Stimulated activated CD4-positive, alpha-beta T cell treated with anti-CD3 and anti-CD28 coated beads, TNF-alpha, amount 100 ng/mL, for 4 hours (primary cell): ENCODE data around the gene KLHL15.
"Not testable (repeated sequence)": the region's sequence is repeated elsewhere in the genome, so short reads cannot be mapped to it uniquely, and the experiment has no call there.

Experiments used
- DNase-seq, 3 experiments: peaks; one replicate each; pipeline ENCODE4 v3.0.0-alpha.2; 2020; ENCODE audit warnings: low read depth in 3 of 3

The KLHL15 gene, protein sequence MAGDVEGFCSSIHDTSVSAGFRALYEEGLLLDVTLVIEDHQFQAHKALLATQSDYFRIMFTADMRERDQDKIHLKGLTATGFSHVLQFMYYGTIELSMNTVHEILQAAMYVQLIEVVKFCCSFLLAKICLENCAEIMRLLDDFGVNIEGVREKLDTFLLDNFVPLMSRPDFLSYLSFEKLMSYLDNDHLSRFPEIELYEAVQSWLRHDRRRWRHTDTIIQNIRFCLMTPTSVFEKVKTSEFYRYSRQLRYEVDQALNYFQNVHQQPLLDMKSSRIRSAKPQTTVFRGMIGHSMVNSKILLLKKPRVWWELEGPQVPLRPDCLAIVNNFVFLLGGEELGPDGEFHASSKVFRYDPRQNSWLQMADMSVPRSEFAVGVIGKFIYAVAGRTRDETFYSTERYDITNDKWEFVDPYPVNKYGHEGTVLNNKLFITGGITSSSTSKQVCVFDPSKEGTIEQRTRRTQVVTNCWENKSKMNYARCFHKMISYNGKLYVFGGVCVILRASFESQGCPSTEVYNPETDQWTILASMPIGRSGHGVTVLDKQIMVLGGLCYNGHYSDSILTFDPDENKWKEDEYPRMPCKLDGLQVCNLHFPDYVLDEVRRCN

DNA sequence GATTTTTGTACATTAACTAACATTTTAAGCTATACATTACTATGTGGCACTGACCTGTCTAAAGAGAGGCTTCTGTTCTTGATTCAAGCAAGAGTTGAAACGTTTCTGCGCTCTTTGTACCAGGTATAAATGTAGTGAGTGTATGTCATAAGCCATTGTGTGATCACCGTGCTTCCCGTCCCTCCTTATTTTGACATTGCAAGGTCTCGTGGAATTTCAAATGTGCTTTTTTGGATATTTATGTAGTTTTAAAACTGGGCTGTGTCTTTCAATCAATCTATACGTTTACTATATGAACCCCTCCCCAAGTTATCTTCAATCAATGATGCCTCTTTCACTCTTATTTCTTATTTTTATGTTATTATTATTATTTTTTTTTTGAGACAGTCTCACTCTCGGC, at the start of gene KLHL15:
Gene KLHL15 (minus strand): TSS at position 101 of the 400 bp plus-strand sequence. CDS start 20,493 bp downstream, outside the sequence.
- DNase-seq = no peak

DNA sequence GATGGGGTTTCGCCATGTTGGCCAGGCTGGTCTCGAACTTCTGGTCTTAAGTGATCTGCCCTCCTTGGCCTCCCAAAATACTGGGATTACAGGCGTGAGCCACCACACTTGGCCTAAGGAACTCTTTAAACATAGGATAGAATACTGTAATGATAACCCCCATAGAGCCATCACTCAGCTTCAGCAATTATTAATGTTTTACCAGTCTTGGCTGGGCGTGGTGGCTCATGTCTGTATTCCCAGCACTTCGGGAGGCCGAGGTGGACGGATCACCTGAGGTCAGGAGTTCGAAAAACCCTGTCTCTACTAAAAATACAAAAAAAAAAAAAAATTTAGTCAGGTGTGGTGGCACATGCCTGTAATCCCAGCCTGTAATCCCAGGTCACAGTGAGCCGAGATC, 42.9 kb upstream of the KLHL15 start:
- DNase-seq = no peak

DNA sequence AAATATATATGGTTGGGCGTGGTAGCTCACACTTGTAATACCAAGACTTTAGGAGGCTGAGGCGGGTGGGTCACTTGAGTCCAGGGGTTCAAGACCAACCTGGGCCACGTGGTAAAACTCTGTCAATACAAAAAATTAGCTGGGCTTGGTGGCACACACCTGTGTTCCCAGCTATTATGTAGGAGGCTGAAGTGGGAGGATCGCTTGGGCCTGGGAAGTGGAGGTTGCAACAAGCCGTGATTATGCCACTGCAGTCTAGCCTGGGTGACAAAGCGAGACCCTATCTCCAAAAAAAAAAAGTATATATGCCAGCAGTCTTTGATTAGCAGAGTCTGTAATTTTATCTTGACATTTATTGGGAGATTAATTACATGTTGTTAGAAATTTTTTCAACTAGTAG, 36.5 kb upstream of the KLHL15 start:
- no peak for DNase-seq

DNA sequence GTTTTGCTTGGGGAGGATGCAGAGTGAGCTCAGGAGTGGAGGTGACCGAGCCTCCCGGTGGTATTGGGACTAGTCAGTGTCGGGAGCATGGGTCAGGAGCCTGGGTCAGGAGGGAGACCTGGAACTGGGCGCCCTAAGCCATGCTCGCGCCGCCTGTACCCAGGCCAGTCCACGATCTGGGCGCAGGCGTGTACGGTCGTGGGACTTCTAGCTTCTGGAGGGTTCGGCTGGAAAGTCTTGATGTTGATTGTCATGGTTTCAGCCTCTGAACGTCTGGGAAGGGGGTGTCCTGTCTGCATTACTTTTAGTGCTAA, 28.0 kb upstream of the KLHL15 start:
- no peak for DNase-seq

DNA sequence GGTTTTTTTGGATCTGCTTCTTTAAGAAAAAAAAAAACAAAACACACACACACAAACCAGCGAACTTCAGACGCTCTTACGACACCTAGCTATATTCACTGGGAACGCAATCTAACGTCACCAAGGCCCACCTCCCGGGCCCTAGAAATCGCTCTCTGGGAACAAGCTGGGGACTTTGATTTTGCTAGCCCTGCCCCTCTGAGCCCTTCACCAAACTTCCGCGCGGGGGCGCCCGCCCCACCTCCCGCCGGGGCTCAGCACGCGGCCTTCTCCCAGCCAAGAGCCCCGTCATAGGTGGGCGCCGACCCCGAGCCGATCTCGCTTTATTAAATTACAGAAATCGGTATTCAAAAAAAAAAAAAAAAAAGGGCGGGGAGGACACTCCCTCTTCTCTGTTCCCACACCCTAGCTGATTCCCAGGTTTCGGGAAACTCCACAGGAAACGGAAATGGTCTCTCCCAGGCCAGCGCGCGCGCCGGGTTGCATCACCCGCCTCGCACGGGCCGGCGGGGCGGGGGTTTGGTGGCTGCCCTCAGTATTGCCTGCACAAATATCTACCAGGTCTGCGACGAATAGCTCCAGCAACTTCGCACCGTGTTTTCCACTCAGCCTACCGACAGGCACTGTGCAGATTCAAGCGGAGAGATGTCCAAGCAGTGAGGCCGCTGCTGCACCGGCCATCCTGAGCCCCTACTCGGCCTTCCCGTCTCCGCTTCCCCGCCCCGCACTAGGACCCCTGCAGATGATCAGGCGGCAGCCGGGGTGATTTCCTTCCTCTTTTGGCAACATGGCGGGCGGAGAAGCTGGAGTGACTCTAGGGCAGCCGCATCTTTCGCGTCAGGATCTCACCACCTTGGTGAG, 27.4 kb upstream of the KLHL15 start, which contains the start of gene EIF2S3:
Gene EIF2S3 (plus strand): TSS at position 775 of the 861 bp plus-strand sequence. CDS start 13 bp downstream, at position 788.
- peak; percentile 58 to 75 (median 71) for DNase-seq

DNA sequence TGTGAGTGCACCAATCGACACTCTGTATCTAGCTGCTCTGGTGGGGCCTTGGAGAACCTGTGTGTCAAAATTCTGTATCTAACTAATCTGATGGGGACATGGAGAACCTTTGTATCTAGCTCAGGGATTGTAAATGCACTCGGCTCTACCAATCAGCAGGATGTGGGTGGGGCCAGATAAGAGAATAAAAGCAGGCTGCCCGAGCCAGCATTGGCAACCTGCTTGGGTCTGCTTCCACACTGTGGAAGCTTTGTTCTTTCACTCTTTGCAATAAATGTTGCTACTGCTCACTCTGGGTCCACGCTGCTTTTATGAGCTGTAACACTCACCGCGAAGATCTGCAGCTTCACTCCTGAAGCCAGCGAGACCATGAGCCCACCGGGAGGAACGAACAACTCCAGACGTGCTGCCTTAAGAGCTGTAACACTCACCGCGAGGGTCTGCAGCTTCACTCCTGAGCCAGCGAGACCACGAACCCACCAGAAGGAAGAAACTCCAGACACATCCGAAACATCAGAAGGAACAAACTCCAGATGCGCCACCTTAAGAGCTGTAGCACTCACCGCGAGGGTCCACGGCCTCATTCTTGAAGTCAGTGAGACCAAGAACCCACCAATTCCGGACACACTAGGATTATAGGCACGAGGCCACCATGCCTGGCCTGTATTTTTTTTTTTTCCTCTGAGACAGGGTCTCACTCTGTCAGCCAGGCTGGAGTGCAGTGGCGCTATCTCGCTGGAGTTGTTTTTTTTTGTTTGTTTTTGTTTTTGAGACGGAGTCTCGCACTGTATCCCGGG, 23.7 kb upstream of the KLHL15 start:
- DNase-seq = not testable (repeated sequence)

DNA sequence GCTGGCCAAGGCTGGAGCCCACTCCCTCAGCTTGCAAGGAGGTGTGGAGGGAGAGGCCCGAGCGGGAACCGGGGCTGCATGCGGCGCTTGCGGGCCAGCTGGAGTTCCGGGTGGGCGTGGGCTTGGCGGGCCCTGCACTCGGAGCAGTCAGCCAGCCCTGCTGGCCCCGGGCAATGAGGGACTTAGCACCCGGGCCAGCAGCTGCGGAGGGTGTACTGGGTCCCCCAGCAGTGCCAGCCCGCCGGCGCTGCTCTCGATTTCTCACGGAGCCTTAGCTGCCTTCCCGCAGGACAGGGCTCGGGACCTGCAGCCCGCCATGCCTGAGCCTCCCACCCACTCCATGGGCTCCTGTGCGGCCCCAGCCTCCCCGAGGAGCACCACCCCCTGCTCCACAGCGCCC, 22.7 kb upstream of the KLHL15 start:
- not testable (repeated sequence) for DNase-seq

DNA sequence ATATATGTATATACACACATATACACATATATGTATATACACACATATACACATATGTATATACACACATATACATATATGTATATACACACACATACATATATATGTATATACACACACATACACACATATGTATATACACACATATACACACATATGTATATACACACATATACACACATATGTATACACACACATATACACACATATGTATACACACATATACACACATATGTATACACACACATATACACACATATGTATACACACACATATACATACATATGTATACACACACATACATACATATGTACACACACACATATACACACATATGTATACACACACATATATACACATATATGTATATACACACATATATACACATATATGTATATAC, 19.1 kb upstream of the KLHL15 start:
- not testable (repeated sequence) for DNase-seq

DNA sequence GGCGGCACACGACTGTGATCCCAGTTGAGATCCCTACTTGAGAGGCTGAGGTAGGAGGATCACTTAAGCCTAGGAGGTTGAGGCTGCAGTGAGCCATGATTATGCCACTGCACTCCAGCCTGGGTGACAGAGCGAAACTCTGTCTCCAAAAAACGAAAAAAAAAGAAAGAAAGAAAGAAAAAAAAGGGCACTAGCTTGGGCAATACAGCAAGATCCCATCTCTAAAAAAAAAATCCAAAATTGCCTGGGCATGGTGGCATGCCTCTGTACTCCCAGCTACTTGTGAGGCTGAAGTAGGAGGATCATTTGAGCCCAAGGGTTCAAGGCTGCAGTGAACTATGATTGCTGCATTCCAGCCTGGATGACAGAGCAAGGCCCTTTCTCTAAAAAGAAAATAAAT, 10.7 kb upstream of the KLHL15 start:
- DNase-seq = no peak

DNA sequence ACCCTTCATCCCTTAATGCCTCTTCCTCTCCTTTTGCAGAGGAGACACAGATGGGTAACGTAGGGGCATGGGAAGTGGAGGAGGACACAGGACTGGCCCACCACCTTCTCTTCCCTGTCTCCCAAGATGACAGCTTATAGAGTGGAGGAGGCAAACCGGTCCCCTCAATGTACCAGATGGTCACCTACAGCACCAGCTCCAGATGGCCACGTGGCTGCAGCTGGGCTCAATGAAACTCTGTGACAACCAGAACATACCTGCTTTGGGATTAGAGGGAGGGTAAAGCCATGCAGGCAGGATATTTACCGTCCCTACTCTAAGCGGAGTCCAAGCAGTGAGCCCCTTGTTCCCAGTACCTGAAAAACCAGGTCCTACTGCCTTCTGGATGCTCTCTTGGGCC, 7.5 kb upstream of the KLHL15 start:
- DNase-seq = no peak

DNA sequence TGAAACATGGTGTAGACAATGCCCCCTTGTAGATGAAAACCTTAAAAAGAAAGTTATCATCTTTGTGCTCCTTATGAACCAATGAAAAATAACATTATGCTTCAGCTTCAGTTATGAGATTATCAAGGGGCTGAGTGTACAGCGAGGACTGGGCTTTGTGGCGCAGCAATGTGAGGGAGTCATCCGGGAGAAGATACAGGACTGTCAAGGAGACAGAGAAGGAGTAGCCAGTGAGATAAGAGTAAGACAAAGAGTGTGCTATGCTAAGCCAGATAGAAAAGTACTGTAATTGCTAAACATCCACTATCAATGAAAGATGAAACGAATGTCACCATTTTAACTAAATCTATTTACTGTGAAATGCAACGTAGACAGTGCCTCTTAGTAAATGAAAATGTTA, 3.6 kb upstream of the KLHL15 start:
- DNase-seq = no peak

DNA sequence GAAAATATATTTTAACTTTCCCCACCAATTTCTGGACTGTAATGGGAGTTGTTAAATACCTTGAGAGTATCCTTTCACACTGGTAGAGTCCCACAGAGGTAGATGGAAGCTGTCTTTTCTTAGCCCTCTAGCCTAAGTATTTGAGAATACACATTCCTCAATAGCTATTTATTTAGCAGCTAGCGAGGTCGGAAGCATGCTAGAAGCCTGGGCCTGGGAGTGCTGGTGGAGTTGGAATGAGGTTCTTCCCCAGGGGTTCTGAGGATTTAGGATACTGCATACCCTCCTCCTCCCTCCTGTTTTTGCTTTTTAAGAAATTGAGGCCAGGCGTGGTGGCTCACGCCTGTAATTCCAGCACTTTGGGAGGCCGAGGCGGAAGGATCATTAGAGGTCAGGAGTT, 999 bp upstream of the KLHL15 start:
- no peak for DNase-seq

DNA sequence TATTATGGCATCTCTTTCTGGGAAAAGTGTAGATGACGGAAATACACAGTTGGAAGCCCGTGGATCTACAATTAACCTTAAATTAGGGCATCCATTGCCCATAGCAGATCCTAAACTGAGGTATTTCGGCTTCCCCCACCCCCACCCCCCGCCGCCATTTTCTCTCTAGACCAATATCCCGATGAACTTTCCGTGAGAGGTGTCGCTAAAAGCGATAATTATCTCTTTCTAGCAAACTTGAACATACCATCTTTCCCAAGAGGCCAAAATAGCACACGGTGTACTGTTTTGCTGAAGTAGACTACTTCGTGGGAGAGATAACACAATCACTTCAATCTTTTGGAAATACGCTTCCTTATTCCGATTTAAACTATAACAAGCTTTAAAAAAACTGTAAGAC, 554 bp downstream of the KLHL15 start:
- no peak for DNase-seq

DNA sequence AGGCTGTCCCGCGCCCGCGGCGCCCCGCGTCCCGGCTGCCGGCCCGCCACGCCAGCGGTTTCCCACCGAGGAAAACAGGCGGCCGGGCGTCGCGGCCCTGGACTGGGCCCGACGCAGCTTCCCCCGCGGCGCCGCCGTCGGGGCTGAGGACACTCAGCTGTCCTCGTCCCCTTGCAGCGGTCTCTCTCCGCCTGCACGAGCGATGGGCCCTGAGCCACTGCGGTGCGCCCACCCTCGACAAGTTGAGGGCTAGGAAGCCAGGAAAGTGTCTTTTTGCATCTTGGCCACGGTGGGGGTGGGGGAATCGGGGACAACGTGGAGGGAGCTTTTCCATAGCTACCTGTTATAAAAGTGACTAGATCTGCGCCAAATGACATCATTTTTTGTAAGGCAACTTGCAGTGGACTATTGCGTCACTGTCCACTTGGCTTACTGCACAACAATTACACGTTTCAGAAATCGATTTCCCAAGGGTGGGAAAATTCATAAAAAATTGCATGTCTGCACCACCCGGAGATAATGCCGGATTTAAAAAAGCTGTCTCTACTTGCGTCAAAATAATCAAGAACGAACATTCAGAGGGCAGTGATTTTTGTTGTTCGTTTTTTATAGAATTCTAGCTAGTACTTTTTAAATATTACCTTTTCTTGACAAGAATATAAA, 1.1 kb downstream of the KLHL15 start:
- no peak for DNase-seq

DNA sequence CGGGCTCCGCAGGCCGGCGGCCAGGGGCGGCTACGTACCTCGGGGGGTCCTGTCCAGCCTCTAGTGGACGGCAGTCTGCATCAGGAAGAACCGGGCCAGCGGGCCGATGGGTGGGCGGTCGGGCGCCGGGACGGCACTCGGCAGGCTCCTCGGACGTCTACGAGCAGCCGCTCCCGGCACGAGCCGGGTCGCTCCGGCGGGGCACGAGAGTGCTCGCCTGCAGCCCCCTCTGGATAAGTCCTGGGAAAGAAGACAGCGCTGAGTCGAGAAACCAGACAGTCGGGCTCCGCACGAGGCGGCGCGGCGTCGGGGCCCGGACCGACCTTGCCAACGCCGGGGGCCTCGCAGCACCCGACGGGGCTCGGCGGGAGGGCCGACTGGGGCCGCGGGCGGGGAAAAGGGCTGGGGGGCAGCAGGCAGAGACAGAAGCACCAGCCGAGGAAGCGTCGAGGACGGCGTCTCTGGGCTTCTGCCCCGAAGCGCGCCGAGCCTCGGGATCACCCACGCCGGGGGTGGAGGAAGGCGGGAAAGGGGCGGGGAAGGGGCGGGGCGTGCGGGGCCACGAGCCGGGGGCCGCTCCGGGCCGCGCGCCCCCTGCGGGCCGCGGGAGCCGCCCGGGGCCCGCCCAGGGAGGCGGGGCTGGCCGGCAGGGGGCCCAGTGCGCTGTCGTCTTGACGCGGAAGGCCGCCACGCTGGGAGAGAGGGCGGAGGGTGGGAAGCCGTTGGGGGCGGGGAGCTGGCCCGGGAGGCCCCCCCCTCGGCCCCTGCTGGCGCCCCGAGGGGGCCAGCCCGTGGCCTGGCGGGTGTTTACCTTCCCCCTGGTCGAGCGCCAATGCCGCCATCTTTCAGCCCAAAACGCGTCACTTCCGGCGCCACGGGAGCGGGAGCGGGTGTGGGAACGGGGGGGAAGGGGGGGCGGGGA, 1.9 kb downstream of the KLHL15 start:
- DNase-seq = peak; percentile 61 to 65 (median 63)

DNA sequence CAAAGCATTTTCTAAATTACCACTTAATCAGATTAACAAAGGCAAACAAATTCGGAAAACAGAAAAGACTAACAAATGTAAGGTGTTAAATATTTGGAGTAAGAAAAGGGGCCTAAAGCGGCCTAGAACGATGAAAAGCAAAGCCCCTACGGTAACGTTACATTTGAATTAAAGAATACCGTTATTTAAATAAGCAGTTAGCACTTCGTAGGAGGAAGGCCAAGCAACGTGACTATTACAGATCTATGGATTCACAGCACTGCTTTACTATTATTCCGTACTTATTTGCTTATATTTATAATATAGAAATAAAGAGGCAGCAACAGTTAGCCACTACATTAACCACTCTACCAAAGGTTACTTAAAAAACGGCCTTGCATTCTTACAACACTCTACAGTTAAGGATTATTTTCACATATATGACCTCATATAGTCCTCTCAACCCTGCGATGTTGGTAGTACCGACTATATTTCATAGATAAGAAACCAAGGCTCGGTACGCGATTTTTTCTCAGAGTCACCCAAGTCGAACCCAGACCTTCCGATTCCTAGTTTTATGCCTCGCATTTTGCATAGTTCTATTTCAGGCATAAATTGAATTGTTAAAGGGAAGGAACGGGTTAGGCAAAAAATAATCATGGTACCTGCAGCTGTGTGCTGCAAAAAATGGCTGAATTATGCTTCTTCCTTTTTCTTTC, 2.9 kb downstream of the KLHL15 start:
- DNase-seq = no peak

DNA sequence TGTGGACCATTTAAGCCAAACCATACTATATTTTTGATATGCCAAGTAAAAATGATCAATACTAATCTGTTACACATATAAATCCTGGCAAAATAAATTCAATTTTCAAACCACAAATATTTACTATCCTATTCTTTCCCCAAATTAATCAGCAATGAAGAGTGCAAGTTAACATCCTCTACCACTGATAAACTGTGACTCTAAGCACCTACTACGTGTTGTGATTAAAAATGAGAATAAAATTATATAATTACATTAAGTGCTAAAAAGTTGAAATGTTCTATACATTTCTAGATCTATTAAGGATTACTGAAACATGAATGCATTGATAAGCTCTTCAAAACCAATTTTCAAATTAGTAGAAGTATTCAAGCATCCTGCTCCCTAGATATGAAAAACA, 3.4 kb downstream of the KLHL15 start:
- DNase-seq = no peak

DNA sequence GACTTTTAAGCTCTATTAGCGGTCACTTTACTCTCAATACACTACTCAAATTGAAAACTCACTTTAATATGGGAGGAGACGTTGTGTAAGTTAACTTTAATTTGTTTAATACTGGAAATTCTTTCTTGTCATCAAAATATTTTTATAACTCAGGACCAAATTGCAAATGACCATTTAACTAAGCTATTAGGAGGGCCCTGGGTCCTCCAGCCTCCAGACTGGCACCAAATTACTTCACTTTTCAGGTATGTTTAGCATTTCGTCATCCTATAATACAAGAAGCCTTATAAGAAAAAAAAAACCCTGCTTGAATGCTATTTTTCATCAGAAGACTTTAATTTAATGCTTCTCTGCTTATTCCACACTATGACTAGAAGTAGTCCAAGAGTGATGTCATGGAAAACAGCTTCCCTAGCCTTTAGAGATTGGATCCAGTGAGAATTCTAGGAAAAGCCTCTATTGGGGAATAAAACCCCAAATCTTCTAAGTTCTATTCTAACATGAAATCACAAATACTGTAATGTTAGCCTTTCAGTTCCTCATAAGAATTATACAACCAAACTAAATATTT, 6.6 kb downstream of the KLHL15 start:
- no peak for DNase-seq

DNA sequence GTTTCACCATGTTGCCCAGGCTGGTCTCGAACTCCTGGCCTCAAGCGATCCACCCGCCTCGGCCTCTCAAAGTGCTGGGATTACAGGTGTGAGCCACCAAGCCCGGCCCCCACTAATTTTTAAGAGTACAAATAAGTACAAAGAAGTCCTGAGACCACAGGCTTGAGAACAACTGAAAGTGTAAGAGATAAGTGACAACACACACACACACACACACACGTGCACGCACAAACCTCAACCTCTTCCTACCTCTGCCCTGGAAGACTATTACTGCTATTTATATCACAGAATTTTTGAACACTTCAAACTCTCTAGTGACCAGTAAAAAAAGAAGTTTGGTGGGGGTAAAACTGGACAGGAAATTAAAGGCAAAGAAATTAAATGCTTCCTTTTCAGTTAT, 7.5 kb downstream of the KLHL15 start:
- no peak for DNase-seq
